K562 (cell line): ENCODE measurements around the gene MAN1A1. TPM values are rescaled to one million over a fixed set of nuclear protein-coding genes. Genes with fewer than 3 reads are reported as not detected.

Experiments used
- ARID1B ChIP-seq: fragments of 450-650 bp; IDR thresholded peaks from 2 replicates; pipeline ENCODE4 v1.6.1; 2016; ENCODE audit warnings: antibody characterized with exemption, mild to moderate bottlenecking, inconsistent platforms
- CBX3 ChIP-seq, 2 experiments: IDR thresholded peaks; 1 replicate in 1 of 2; 2 replicates in 1 of 2; pipeline ENCODE4 v1.6.1; 2012; ENCODE audit warnings: inconsistent platforms in 2 of 2, low read length in 2 of 2, borderline replicate concordance in 1 of 2, control low read depth in 1 of 2
- DPF2 ChIP-seq: fragments of 450-650 bp; IDR thresholded peaks from 2 replicates; pipeline ENCODE4 v1.6.1; 2016
- ETV1 ChIP-seq: fragments of 450-650 bp; conservative IDR thresholded peaks from 2 replicates; pipeline ENCODE4 v1.6.1; 2016; ENCODE audit warnings: missing genetic modification characterization, control low read depth, low read depth, missing compliant biosample characterization
- HES1 ChIP-seq: fragments of 450-650 bp; IDR thresholded peaks from 2 replicates; pipeline ENCODE4 v1.6.1; 2016; ENCODE audit warnings: low read depth, mild to moderate bottlenecking, moderate library complexity
- HMG20B ChIP-seq: fragments of 250-450 bp; sonication (Bioruptor Pico); IDR thresholded peaks from 2 replicates; pipeline ENCODE4 v1.5.0; 2021; ENCODE audit warnings: mild to moderate bottlenecking
- IFI16 ChIP-seq: fragments of 250-450 bp; sonication (Bioruptor Pico); IDR thresholded peaks from 2 replicates; pipeline ENCODE4 v2.1.2; 2022; ENCODE audit warnings: mild to moderate bottlenecking, inconsistent platforms
- MAX ChIP-seq: sonication (generic); formaldehyde crosslinking; IDR thresholded peaks from 2 replicates; pipeline ENCODE4 v1.9.0; 2022; ENCODE audit warnings: mild to moderate bottlenecking, missing genetic modification reagents
- NFYB ChIP-seq: IDR thresholded peaks from 2 replicates; pipeline ENCODE4 v1.6.1; 2011; ENCODE audit warnings: mild to moderate bottlenecking, moderate library complexity; ENCODE audit not compliant: insufficient read length; ENCODE audit errors: extremely low read depth
- PHTF2 ChIP-seq: fragments of 250-450 bp; sonication (Bioruptor Pico); IDR thresholded peaks from 2 replicates; pipeline ENCODE4 v1.5.0; 2021; ENCODE audit warnings: mild to moderate bottlenecking
- POLR2AphosphoS5 ChIP-seq: IDR thresholded peaks from 2 replicates; pipeline ENCODE4 v1.6.1; 2011; ENCODE audit warnings: mild to moderate bottlenecking, low read depth, low read length, moderate library complexity; ENCODE audit not compliant: control insufficient read depth, insufficient read depth
- RNF219 ChIP-seq: fragments of 250-450 bp; sonication (Bioruptor Pico); IDR thresholded peaks from 2 replicates; pipeline ENCODE4 v1.5.0; 2022; ENCODE audit warnings: mild to moderate bottlenecking
- SRF ChIP-seq, 2 experiments: fragments of 250-450, 450-650 bp in 1 of 2; sonication (Bioruptor Pico) in 1 of 2; sonication (generic) in 1 of 2; formaldehyde crosslinking; IDR thresholded peaks; 2 replicates each; pipeline versions ENCODE4 v1.5.0 to v1.5.1; 2020 to 2022; ENCODE audit warnings: mild to moderate bottlenecking in 1 of 2, missing genetic modification reagents in 1 of 2
- TBL1XR1 ChIP-seq, 2 experiments: IDR thresholded peaks; 2 replicates each; pipeline ENCODE4 v1.6.1; 2012; ENCODE audit warnings: improper control_type of control experiment in 2 of 2, low read length in 2 of 2, mild to moderate bottlenecking in 1 of 2
- TEAD1 ChIP-seq, 2 experiments: fragments of 450-650 bp in 1 of 2; sonication (generic) in 1 of 2; formaldehyde crosslinking; IDR thresholded peaks; 2 replicates each; pipeline versions ENCODE4 v1.4.0 to v1.8.0; 2020 to 2022; ENCODE audit warnings: mild to moderate bottlenecking in 2 of 2, missing genetic modification reagents in 1 of 2
- USF2 ChIP-seq: sonication (generic); formaldehyde crosslinking; IDR thresholded peaks from 2 replicates; pipeline ENCODE4 v1.5.0; 2020; ENCODE audit warnings: missing genetic modification reagents
- ZBTB2 ChIP-seq: fragments of 450-650 bp; IDR thresholded peaks from 2 replicates; pipeline ENCODE4 v1.6.1; 2016; ENCODE audit warnings: antibody characterized with exemption
- ZFX ChIP-seq: sonication (generic); formaldehyde crosslinking; IDR thresholded peaks from 2 replicates; pipeline ENCODE4 v1.8.0; 2022; ENCODE audit warnings: mild to moderate bottlenecking, missing genetic modification reagents, moderate library complexity
- ZKSCAN3 ChIP-seq: fragments of 250-450 bp; sonication (Bioruptor Pico); IDR thresholded peaks from 2 replicates; pipeline ENCODE4 v1.4.0; 2020
- ZNF174 ChIP-seq: fragments of 250-450 bp; sonication (Bioruptor Pico); IDR thresholded peaks from 2 replicates; pipeline ENCODE4 v1.4.0; 2020; ENCODE audit warnings: mild to moderate bottlenecking
- ZNF3 ChIP-seq: fragments of 250-450 bp; sonication (Bioruptor Pico); IDR thresholded peaks from 2 replicates; pipeline ENCODE4 v1.5.0; 2021; ENCODE audit warnings: mild to moderate bottlenecking, moderate library complexity
- ZNF41 ChIP-seq: fragments of 250-450 bp; sonication (Bioruptor Pico); conservative IDR thresholded peaks from 2 replicates; pipeline ENCODE4 v1.4.0; 2020; ENCODE audit warnings: mild to moderate bottlenecking
- ZNF655 ChIP-seq: fragments of 250-450 bp; sonication (Bioruptor Pico); IDR thresholded peaks from 2 replicates; pipeline ENCODE4 v1.5.0; 2021
- polyA plus RNA-seq, 8 experiments: library from polyadenylated mRNA; depleted of rRNA in 4 of 8; stranded (reverse) in 5 of 8; unstranded in 3 of 8; fragments of >200 nt; fragmentation: Nextera tagmentation in 2 of 8; fragmentation: Illumina TruSeq in 1 of 8; extraction: Ambion mirVana in 2 of 8; extraction: Trizol in 1 of 8; gene quantifications; 2 replicates each; pipeline versions ENCODE4 v1.2.1 to v1.2.3, GENCODE V29; 2011 to 2014; ENCODE audit warnings: inconsistent platforms in 1 of 8, missing spikeins in 1 of 8
- total RNA-seq, 7 experiments: library from RNA; depleted of rRNA in 6 of 7; stranded (reverse); fragments of >200 nt in 6 of 7; fragmentation: Illumina TruSeq in 2 of 7; extraction: Trizol in 2 of 7; gene quantifications; 2 replicates each; pipeline versions ENCODE4 v1.2.1 to v1.2.3, GENCODE V29; 2011 to 2021; ENCODE audit warnings: low replicate concordance in 1 of 7

MAN1A1 gene
- total and polyA plus RNA-seq, 9 of the 15 experiments (the other 6 are each of a cell fraction or from before 2014, with no cell fraction given), result 24.5 to 78.4 (median 59.7) TPM

- TF ChIP-seq ZKSCAN3 (CRISPR knock-in tag) (no peak), ZBTB2 (peak; percentile 89), CBX3 (IDR thresholded peaks at IDR 0.05; ENCODE audit: borderline replicate concordance in 1 of 2, low read length in 2 of 2) (peak in 1 of 2 experiments; percentile 68; a peak in 1 of 3 replicates), POLR2AphosphoS5 (peak; percentile 52), HES1 (peak; percentile 44; the same call in 1 of the 2 replicates), ARID1B (peak; percentile 98), MAX (CRISPR knock-in tag) (no peak), SRF (CRISPR knock-in tag; IDR thresholded peaks at IDR 0.05) (peak in 1 of 2 experiments; percentile 86; a peak in 2 of 4 replicates), TBL1XR1 (IDR thresholded peaks at IDR 0.05; ENCODE audit: low read length in 2 of 2) (peak; percentile 38 to 65; a peak in 3 of 4 replicates), ETV1 (peak; percentile 88), TEAD1 (CRISPR knock-in tag; IDR thresholded peaks at IDR 0.05) (peak in 1 of 2 experiments; percentile 41; a peak in 1 of 4 replicates), ZNF3 (CRISPR knock-in tag) (no peak), ZNF41 (CRISPR knock-in tag) (no peak), RNF219 (CRISPR knock-in tag) (no peak), HMG20B (CRISPR knock-in tag) (no peak), PHTF2 (no peak), ZFX (CRISPR knock-in tag) (no peak), DPF2 (peak; percentile 99), NFYB (no peak), USF2 (CRISPR knock-in tag) (no peak), ZNF655 (CRISPR knock-in tag) (no peak), IFI16 (CRISPR knock-in tag) (no peak), ZNF174 (CRISPR knock-in tag) (no peak)
Measured at GRCh38 chr6:119256978-119257462, 92.5 kb downstream of the MAN1A1 start (continued).
